ENCODE data around the gene SLC38A10. TPM values are rescaled to one million over a fixed set of nuclear protein-coding genes. Genes with fewer than 3 reads are reported as not detected.

The SLC38A10 gene
- total and polyA plus RNA-seq, 2 of the 13 experiments (the other 11 are each of a cell fraction or from before 2014, with no cell fraction given) = 23.4 to 55.8 TPM

DNA sequence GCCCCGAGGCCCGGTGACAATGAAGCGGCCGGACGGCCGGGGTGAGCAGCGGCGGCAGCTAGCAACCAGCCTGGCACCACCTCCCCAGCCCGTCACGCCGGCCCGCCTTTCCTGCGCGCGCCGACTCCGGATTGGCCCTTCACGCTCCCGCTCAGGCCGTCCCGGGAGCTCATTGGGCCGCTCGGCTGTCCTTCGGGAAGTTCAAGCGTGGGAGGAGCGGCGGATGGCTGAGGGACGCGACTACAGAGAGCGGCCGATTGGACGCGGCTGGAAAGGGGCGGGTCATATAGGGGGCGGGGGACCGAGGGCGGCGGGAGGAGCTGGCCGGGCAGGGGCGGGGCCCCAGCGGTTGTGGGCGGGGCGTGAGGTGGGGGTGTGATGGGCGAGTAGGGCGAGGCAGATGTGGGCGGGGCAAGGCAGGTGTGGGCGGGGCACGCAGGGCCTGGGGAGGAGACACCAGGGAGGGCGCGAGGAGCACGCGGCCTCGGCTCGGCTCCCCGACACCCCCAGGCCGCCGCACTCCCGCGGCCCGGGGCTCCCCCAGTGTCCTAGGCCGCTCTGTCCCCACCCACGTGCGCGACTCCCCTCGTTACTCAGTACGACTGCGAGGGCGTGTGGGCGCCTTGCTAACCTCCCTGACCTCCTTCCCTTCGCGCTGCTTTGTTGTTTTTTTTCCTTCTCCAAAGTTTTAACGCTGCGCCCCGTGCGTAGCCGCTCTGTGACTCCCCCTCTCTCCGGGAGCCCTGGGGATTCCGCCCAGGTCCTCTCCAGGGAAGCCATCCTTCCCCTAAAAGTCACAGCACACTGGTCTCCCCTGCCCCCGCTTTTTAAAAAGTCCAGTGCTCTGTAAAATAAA lies 72.0 kb downstream of the SLC38A10 start, which contains the start of gene CEP131 (continued):
- TF ChIP-seq, protein P1, sequence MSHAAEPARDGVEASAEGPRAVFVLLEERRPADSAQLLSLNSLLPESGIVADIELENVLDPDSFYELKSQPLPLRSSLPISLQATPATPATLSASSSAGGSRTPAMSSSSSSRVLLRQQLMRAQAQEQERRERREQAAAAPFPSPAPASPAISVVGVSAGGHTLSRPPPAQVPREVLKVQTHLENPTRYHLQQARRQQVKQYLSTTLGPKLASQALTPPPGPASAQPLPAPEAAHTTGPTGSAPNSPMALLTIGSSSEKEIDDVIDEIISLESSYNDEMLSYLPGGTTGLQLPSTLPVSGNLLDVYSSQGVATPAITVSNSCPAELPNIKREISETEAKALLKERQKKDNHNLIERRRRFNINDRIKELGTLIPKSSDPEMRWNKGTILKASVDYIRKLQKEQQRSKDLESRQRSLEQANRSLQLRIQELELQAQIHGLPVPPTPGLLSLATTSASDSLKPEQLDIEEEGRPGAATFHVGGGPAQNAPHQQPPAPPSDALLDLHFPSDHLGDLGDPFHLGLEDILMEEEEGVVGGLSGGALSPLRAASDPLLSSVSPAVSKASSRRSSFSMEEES (CRISPR knock-in tag; IDR thresholded peaks at IDR 0.05) = no peak
- TF ChIP-seq, protein P2, sequence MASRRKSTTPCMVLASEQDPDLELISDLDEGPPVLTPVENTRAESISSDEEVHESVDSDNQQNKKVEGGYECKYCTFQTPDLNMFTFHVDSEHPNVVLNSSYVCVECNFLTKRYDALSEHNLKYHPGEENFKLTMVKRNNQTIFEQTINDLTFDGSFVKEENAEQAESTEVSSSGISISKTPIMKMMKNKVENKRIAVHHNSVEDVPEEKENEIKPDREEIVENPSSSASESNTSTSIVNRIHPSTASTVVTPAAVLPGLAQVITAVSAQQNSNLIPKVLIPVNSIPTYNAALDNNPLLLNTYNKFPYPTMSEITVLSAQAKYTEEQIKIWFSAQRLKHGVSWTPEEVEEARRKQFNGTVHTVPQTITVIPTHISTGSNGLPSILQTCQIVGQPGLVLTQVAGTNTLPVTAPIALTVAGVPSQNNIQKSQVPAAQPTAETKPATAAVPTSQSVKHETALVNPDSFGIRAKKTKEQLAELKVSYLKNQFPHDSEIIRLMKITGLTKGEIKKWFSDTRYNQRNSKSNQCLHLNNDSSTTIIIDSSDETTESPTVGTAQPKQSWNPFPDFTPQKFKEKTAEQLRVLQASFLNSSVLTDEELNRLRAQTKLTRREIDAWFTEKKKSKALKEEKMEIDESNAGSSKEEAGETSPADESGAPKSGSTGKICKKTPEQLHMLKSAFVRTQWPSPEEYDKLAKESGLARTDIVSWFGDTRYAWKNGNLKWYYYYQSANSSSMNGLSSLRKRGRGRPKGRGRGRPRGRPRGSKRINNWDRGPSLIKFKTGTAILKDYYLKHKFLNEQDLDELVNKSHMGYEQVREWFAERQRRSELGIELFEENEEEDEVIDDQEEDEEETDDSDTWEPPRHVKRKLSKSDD (CRISPR knock-in tag; IDR thresholded peaks at IDR 0.05; ENCODE audit: low read depth) = 0 out of 2 replicates have a peak, but pooled peaks have one; percentile 65
- TF ChIP-seq, protein P3, sequence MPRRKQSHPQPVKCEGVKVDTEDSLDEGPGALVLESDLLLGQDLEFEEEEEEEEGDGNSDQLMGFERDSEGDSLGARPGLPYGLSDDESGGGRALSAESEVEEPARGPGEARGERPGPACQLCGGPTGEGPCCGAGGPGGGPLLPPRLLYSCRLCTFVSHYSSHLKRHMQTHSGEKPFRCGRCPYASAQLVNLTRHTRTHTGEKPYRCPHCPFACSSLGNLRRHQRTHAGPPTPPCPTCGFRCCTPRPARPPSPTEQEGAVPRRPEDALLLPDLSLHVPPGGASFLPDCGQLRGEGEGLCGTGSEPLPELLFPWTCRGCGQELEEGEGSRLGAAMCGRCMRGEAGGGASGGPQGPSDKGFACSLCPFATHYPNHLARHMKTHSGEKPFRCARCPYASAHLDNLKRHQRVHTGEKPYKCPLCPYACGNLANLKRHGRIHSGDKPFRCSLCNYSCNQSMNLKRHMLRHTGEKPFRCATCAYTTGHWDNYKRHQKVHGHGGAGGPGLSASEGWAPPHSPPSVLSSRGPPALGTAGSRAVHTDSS (CRISPR knock-in tag; conservative IDR thresholded peaks at IDR 0.05) = no peak
- TF ChIP-seq, protein P4, sequence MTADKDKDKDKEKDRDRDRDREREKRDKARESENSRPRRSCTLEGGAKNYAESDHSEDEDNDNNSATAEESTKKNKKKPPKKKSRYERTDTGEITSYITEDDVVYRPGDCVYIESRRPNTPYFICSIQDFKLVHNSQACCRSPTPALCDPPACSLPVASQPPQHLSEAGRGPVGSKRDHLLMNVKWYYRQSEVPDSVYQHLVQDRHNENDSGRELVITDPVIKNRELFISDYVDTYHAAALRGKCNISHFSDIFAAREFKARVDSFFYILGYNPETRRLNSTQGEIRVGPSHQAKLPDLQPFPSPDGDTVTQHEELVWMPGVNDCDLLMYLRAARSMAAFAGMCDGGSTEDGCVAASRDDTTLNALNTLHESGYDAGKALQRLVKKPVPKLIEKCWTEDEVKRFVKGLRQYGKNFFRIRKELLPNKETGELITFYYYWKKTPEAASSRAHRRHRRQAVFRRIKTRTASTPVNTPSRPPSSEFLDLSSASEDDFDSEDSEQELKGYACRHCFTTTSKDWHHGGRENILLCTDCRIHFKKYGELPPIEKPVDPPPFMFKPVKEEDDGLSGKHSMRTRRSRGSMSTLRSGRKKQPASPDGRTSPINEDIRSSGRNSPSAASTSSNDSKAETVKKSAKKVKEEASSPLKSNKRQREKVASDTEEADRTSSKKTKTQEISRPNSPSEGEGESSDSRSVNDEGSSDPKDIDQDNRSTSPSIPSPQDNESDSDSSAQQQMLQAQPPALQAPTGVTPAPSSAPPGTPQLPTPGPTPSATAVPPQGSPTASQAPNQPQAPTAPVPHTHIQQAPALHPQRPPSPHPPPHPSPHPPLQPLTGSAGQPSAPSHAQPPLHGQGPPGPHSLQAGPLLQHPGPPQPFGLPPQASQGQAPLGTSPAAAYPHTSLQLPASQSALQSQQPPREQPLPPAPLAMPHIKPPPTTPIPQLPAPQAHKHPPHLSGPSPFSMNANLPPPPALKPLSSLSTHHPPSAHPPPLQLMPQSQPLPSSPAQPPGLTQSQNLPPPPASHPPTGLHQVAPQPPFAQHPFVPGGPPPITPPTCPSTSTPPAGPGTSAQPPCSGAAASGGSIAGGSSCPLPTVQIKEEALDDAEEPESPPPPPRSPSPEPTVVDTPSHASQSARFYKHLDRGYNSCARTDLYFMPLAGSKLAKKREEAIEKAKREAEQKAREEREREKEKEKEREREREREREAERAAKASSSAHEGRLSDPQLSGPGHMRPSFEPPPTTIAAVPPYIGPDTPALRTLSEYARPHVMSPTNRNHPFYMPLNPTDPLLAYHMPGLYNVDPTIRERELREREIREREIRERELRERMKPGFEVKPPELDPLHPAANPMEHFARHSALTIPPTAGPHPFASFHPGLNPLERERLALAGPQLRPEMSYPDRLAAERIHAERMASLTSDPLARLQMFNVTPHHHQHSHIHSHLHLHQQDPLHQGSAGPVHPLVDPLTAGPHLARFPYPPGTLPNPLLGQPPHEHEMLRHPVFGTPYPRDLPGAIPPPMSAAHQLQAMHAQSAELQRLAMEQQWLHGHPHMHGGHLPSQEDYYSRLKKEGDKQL (CRISPR knock-in tag; IDR thresholded peaks at IDR 0.05; ENCODE audit: low read depth) = 0 out of 2 replicates have a peak, but pooled peaks have one; percentile 16
- TF ChIP-seq, protein P5, sequence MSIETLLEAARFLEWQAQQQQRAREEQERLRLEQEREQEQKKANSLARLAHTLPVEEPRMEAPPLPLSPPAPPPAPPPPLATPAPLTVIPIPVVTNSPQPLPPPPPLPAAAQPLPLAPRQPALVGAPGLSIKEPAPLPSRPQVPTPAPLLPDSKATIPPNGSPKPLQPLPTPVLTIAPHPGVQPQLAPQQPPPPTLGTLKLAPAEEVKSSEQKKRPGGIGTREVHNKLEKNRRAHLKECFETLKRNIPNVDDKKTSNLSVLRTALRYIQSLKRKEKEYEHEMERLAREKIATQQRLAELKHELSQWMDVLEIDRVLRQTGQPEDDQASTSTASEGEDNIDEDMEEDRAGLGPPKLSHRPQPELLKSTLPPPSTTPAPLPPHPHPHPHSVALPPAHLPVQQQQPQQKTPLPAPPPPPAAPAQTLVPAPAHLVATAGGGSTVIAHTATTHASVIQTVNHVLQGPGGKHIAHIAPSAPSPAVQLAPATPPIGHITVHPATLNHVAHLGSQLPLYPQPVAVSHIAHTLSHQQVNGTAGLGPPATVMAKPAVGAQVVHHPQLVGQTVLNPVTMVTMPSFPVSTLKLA (IDR thresholded peaks at IDR 0.05) = 0 out of 2 replicates have a peak, but pooled peaks have one; percentile 15
- TF ChIP-seq ARHGAP35 (CRISPR knock-in tag; IDR thresholded peaks at IDR 0.05; ENCODE audit: borderline replicate concordance) = peak; percentile 26
- TF ChIP-seq ZNF761 (CRISPR knock-in tag; conservative IDR thresholded peaks at IDR 0.05) = peak; percentile 38; the same call in 1 of the 2 replicates
- no peak for TF ChIP-seq HMGA1 (CRISPR knock-in tag; conservative IDR thresholded peaks at IDR 0.05)
- TF ChIP-seq MBD4 (IDR thresholded peaks at IDR 0.05; ENCODE audit: borderline replicate concordance, low read length) = no peak
- peak; percentile 91 for TF ChIP-seq ZFY (CRISPR knock-in tag; IDR thresholded peaks at IDR 0.05)
- TF ChIP-seq, protein P6, sequence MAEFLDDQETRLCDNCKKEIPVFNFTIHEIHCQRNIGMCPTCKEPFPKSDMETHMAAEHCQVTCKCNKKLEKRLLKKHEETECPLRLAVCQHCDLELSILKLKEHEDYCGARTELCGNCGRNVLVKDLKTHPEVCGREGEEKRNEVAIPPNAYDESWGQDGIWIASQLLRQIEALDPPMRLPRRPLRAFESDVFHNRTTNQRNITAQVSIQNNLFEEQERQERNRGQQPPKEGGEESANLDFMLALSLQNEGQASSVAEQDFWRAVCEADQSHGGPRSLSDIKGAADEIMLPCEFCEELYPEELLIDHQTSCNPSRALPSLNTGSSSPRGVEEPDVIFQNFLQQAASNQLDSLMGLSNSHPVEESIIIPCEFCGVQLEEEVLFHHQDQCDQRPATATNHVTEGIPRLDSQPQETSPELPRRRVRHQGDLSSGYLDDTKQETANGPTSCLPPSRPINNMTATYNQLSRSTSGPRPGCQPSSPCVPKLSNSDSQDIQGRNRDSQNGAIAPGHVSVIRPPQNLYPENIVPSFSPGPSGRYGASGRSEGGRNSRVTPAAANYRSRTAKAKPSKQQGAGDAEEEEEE (CRISPR knock-in tag; IDR thresholded peaks at IDR 0.05; ENCODE audit: borderline replicate concordance) = no peak
- TF ChIP-seq TMF1 (CRISPR knock-in tag; IDR thresholded peaks at IDR 0.05; ENCODE audit: low read depth) = peak; percentile 97

Data from HepG2 (cell line).